Right lobe of liver (tissue), 4 donors: Measurements from ENCODE around the gene HES6.

Source experiments
- CTCF ChIP-seq, 4 donors: fragments of 200-600 bp in 3 of 4; fragments of 450-650 bp in 1 of 4; IDR thresholded peaks; one replicate each; pipeline versions ENCODE4 v1.5.1 to v1.8.0; 2016 to 2022; ENCODE audit warnings: antibody characterized with exemption in 4 of 4, mild to moderate bottlenecking in 2 of 4
- POLR2A ChIP-seq: fragments of 450-650 bp; IDR thresholded peaks from one replicate; pipeline ENCODE4 v1.6.1; 2017; ENCODE audit warnings: antibody characterized with exemption, mild to moderate bottlenecking
- donor health status: DM: no; HTN: no; CAD: no.
- donor health status: DM: no; HTN: no; CAD: no.
- donor health status: DM: no; HTN: yes; CAD: no.

GRCh38 chr2:238272156-238272555, 32.3 kb upstream of the HES6 start:
- TF ChIP-seq POLR2A (no peak), CTCF (IDR thresholded peaks at IDR 0.05) (no peak)
